Gastroesophageal sphincter (tissue), 4 donors: Measurements from ENCODE around the gene PIK3C3. TPM values are rescaled to one million over a fixed set of nuclear protein-coding genes. Genes with fewer than 3 reads are reported as not detected.
"Not testable (repeated sequence)": the region's sequence is repeated elsewhere in the genome, so short reads cannot be mapped to it uniquely, and the experiment has no call there.

Source experiments
- ATAC-seq: fragments of 150-250 bp; one replicate; pipeline ENCODE4 v1.9.1; 2016; ENCODE audit warnings: mild to moderate bottlenecking, moderate library complexity
- H3K27ac ChIP-seq, 4 donors: fragments of 200-600 bp; sonication (generic) in 3 of 4; 1 replicate in 3 of 4; 2 replicates in 1 of 4; pipeline ENCODE4 v1.5.1; 2016 to 2019
- H3K27me3 ChIP-seq: fragments of 200-600 bp; sonication (generic); one replicate; pipeline ENCODE4 v1.5.1; 2019
- H3K36me3 ChIP-seq, 2 donors: fragments of 200-600 bp; sonication (generic); one replicate each; pipeline ENCODE4 v1.5.1; 2019; ENCODE audit warnings: control low read depth in 1 of 2
- H3K4me1 ChIP-seq, 3 donors: fragments of 200-600 bp; sonication (generic); 1 replicate in 2 of 3; 2 replicates in 1 of 3; pipeline ENCODE4 v1.5.1; 2016 to 2019; ENCODE audit warnings: control low read depth in 2 of 3
- H3K4me3 ChIP-seq, 2 donors: fragments of 200-600 bp; sonication (generic); one replicate each; pipeline ENCODE4 v1.5.1; 2019; ENCODE audit warnings: mild to moderate bottlenecking in 1 of 2, moderate library complexity in 1 of 2
- H3K9me3 ChIP-seq, 3 donors: fragments of 200-600 bp; sonication (generic); one replicate each; pipeline ENCODE4 v1.5.1; 2017 to 2019; ENCODE audit warnings: control low read depth in 2 of 3
- EP300 ChIP-seq: sonication (generic); formaldehyde crosslinking; IDR thresholded peaks from one replicate; pipeline ENCODE4 v1.6.1; 2017; ENCODE audit warnings: antibody characterized with exemption, mild to moderate bottlenecking
- POLR2A ChIP-seq, 2 donors: fragments of 450-650 bp; IDR thresholded peaks; one replicate each; pipeline ENCODE4 v1.6.1; 2017; ENCODE audit warnings: antibody characterized with exemption in 2 of 2, mild to moderate bottlenecking in 2 of 2, moderate library complexity in 1 of 2
- POLR2AphosphoS5 ChIP-seq: sonication (generic); formaldehyde crosslinking; IDR thresholded peaks from one replicate; pipeline ENCODE4 v1.6.1; 2017; ENCODE audit warnings: antibody characterized with exemption
- WGBS, 2 donors: methylation state at CpG; one replicate each; pipeline ENCODE4 v1.1.5; 2018; ENCODE audit warnings: low coverage in 1 of 2; 5-methylcytosine and 5-hydroxymethylcytosine counted together
- total RNA-seq, 4 donors: library from RNA; depleted of rRNA; stranded (reverse); fragments of >200 nt; gene quantifications; one replicate each; pipeline ENCODE4 v1.1.0, GENCODE V29; 2016
- TF ChIP-seq, protein P1 (sequence below), 4 experiments: fragments of 200-600 bp in 2 of 4; fragments of 450-650 bp in 2 of 4; sonication (generic) in 1 of 4; IDR thresholded peaks; one replicate each; pipeline ENCODE4 v1.5.1; 2017 to 2019; ENCODE audit warnings: antibody characterized with exemption in 4 of 4, mild to moderate bottlenecking in 2 of 4, moderate library complexity in 2 of 4

The PIK3C3 gene
- total RNA-seq, 4 donors from 2014 or later = 34.2 to 55.6 (median 40.9) TPM

DNA sequence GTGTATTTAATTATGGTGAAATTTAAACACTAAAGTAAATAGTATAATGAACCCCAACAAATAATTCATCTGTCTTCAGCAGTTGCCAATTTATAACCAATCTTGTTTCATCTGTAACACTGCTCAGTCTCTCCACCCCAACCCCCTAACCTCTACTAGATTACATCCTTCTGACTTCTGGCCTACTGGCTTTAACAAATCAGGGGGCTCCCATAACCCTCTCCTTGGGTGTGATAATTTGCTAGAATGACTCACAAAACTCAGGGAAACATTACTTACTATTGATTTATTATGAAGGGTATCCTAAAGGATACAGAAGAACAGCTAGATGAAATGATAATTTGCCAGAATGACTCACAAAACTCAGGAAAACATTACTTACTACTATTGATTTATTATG lies 50.7 kb downstream of the PIK3C3 start:
- TF ChIP-seq POLR2AphosphoS5 (no peak), EP300 (no peak), POLR2A (IDR thresholded peaks at IDR 0.05) (no peak)
- TF ChIP-seq, protein P1, sequence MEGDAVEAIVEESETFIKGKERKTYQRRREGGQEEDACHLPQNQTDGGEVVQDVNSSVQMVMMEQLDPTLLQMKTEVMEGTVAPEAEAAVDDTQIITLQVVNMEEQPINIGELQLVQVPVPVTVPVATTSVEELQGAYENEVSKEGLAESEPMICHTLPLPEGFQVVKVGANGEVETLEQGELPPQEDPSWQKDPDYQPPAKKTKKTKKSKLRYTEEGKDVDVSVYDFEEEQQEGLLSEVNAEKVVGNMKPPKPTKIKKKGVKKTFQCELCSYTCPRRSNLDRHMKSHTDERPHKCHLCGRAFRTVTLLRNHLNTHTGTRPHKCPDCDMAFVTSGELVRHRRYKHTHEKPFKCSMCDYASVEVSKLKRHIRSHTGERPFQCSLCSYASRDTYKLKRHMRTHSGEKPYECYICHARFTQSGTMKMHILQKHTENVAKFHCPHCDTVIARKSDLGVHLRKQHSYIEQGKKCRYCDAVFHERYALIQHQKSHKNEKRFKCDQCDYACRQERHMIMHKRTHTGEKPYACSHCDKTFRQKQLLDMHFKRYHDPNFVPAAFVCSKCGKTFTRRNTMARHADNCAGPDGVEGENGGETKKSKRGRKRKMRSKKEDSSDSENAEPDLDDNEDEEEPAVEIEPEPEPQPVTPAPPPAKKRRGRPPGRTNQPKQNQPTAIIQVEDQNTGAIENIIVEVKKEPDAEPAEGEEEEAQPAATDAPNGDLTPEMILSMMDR (IDR thresholded peaks at IDR 0.05) = no peak

DNA sequence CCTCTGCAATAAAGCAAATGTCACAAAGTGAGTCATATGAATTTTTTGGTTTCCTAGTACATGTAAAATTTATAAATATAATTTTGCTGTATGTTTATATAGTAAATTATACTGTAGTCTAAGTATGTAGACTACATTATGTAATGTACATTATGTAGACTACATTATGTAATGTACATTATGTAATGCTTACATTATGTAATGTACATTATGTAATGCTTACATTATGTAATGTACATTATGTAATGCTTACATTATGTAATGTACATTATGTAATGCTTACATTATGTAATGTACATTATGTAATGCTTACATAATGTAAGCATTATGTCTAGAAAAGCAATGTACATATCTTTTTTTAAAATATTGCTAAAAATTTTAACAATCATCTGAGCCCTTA lies 54.4 kb downstream of the PIK3C3 start:
- not testable (repeated sequence) for H3K4me3 ChIP-seq, H3K4me1 ChIP-seq, ATAC-seq, H3K27me3 ChIP-seq, H3K27ac ChIP-seq, H3K9me3 ChIP-seq
- peaks cover under 1 to 70% of the 10 kb centered on the region in 2 donors for H3K36me3 ChIP-seq

More for the DNA sequence above, 50.7 kb downstream of the PIK3C3 start:
- Histone ChIP-seq H3K9me3 (no peaks in the 10 kb centered on the region), H3K4me1 (no peaks in the 10 kb centered on the region), H3K4me3 (no peak overlapping the region), H3K27ac (no peak overlapping the region), H3K27me3 (no peaks in the 10 kb centered on the region), H3K36me3 (peaks cover 3 to 79% of the 10 kb centered on the region in 2 donors)
- ATAC-seq = no peak

DNA sequence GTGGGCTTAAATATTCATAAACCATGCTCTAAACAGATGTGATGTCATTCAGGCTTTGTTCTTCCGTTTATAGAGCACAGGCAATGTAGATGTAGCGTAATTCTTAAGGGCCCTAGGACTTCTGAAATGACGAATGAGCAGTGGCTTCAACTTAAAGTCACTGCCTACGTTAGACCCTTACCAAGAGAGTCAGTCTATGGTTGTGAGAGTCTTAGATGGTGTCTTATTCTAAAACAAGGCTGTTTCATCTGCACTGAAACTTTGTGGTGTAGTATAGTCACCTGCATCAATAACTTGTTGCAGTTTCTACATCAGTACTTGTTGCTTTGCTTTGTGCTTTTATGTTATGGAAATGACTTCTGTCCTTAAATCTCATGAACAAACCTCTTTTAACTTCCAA lies 56.0 kb downstream of the PIK3C3 start:
- ATAC-seq = no peak
- no peaks in the 10 kb centered on the region for H3K27me3 ChIP-seq
- no peaks in the 10 kb centered on the region for H3K4me1 ChIP-seq
- TF ChIP-seq POLR2A (IDR thresholded peaks at IDR 0.05) = no peak
- no peak for TF ChIP-seq POLR2AphosphoS5
- TF ChIP-seq, protein P1 (IDR thresholded peaks at IDR 0.05) = no peak
- no peak for TF ChIP-seq EP300
- WGBS, 2 donors = 82 to 85% methylated on average over 3 to 4 of the region's 4 CpGs
- no peak overlapping the region for H3K27ac ChIP-seq
- H3K9me3 ChIP-seq = no peaks in the 10 kb centered on the region
- H3K4me3 ChIP-seq = no peak overlapping the region
- peaks cover 0 to 70% of the 10 kb centered on the region in 2 donors for H3K36me3 ChIP-seq

DNA sequence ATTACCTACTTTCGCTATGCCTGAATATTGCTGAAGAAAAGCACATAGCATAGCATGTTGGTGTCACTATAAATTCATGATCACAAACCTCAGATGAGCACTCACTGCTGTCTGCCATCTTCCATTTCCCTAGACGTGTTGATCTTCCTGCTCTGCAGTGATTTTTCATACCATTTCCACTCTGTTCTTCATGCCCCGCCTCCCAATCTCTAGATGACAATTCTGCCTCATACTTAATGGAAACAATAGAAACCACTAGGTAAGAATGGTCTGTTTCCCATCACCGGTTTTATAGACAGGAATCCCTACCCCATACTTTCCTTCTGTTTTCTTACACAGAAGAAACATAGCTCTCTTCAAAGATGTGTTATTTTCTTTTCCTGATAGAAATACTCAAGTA lies 63.8 kb downstream of the PIK3C3 start:
- Histone ChIP-seq H3K4me3 (no peak overlapping the region), H3K9me3 (no peaks in the 10 kb centered on the region), H3K36me3 (peaks cover 0 to 72% of the 10 kb centered on the region in 2 donors), H3K27me3 (no peaks in the 10 kb centered on the region), H3K4me1 (no peaks in the 10 kb centered on the region), H3K27ac (no peak overlapping the region)
- WGBS, 2 donors = 83 to 90% methylated on average over 3 to 4 of the region's 4 CpGs
- TF ChIP-seq EP300 = no peak
- TF ChIP-seq, protein P1 (IDR thresholded peaks at IDR 0.05) = no peak
- no peak for TF ChIP-seq POLR2A (IDR thresholded peaks at IDR 0.05)
- TF ChIP-seq POLR2AphosphoS5 = no peak
- ATAC-seq = no peak

DNA sequence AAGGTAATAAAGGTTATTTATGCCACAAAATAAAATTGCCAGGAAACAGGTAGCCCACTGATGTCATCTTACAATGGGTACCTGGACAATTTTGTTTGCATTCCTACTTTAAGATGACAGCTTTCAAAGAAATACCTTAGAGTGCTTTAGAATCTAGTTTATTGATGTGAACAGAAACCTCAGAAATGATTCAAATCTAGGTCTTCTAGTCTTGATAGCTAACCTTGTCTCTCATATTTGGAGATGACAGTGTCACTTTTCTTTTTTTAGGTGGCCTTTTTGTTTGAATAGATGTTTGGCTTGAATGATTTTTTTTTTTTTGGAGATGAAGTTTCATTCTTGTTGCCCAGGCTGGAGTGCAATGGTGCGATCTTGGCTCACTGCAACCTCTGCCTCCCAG lies 69.1 kb downstream of the PIK3C3 start:
- Histone ChIP-seq H3K9me3 (no peaks in the 10 kb centered on the region), H3K27me3 (no peaks in the 10 kb centered on the region), H3K4me1 (no peaks in the 10 kb centered on the region), H3K4me3 (no peak overlapping the region), H3K27ac (no peak overlapping the region), H3K36me3 (peaks cover 0 to 63% of the 10 kb centered on the region in 2 donors)
- no peak for TF ChIP-seq POLR2AphosphoS5
- no peak for TF ChIP-seq POLR2A (IDR thresholded peaks at IDR 0.05)
- no peak for TF ChIP-seq EP300
- TF ChIP-seq, protein P1 (IDR thresholded peaks at IDR 0.05) = no peak
- no peak for ATAC-seq
- 90 to 100% methylated on average over 1 of the region's 1 CpG for WGBS, 2 donors

DNA sequence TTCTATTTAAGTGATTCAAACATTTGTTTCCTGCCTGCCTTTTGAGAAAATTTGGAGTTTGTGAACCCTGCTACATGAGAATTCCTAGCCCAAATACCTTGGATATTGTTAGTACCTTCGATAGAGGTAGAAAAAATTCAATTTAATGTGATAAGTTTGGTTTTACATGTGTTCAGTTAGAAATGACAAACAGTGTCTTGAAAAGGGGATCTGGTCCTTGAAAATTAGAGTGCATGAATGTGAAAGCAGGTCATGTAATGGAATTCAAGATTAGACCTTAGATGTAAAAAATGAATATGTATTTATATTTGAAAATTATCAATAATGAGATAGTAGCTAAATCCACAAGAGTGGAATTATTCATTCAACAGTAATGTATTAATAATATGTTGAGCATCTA lies 70.5 kb downstream of the PIK3C3 start:
- no peak for ATAC-seq
- Histone ChIP-seq H3K4me1 (no peaks in the 10 kb centered on the region), H3K4me3 (no peak overlapping the region), H3K36me3 (peaks cover 0 to 64% of the 10 kb centered on the region in 2 donors), H3K27ac (no peak overlapping the region), H3K9me3 (no peaks in the 10 kb centered on the region), H3K27me3 (no peaks in the 10 kb centered on the region)
- 82 to 100% methylated on average over 1 of the region's 1 CpG for WGBS, 2 donors
- no peak for TF ChIP-seq POLR2AphosphoS5
- TF ChIP-seq EP300 = no peak
- TF ChIP-seq, protein P1 (IDR thresholded peaks at IDR 0.05) = no peak
- no peak for TF ChIP-seq POLR2A (IDR thresholded peaks at IDR 0.05)
